ENCODE data around the gene HIVEP1.
"Not testable (repeated sequence)": the region's sequence is repeated elsewhere in the genome, so short reads cannot be mapped to it uniquely, and the experiment has no call there.

HIVEP1 gene

DNA sequence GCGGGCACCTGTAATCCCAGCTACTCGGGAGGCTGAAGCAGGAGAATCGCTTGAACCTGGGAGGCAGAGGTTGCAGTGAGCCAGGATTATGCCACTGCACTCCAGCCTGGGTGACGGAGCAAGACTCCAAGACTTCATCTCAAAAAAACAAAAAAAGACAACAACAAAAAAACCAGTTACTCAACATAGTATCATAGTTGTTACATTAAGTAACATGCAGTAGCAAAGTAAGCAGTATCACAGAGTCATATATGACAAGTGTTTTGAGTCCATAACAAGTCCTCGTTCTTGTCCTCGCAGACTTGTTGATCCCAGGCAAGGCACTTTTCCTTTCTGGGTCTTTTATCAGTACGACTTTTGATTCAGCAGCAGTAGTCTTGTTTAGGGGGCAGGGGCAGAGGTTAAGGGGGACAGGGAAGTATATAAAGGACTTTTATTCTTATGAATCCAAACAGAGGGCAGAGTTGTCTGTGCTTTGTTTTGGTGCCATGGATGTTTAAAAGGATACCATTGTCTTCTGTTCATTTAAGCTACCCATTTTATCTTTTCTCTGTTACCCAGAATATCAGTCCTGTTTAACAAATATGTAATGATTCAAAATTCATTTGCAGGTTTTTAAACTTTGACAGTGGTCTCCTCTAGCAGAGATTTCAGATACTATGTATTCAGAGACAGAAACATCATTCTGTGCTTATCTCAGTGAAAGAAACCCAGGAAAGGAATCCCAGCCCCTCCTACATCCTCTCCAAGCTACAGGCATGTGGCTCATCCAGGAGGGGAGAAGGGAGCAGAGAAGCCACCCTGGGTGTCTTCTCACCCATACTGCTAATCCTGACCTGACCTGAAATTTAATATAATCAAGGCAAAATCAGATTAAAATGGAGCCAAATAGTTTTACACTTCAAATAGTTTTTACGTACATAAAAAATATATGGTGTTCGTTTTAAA is 140.2 kb downstream of the HIVEP1 start:
- Histone ChIP-seq H3K4me1 (ENCODE audit: control insufficient read depth, low read depth, low read length) (no peaks in the 10 kb centered on the region), H3K9ac (ENCODE audit: low read length) (no peak overlapping the region), H3K9me3 (ENCODE audit: control insufficient read depth, low read depth, low read length) (no peaks in the 10 kb centered on the region), H3K4me3 (ENCODE audit: low read length) (no peak overlapping the region), H3K36me3 (ENCODE audit: control insufficient read depth, low read depth, low read length) (no peaks in the 10 kb centered on the region), H3K27me3 (ENCODE audit: control insufficient read depth, insufficient read depth, low read length) (no peaks in the 10 kb centered on the region), H3K27ac (ENCODE audit: low read length) (no peak overlapping the region)

GRCh38 chr6:12155769-12156168 is 143.7 kb downstream of the HIVEP1 start:
- not testable (repeated sequence) for H3K36me3 ChIP-seq (ENCODE audit: control insufficient read depth, low read depth, low read length); H3K9ac ChIP-seq (ENCODE audit: low read length); H3K4me3 ChIP-seq (ENCODE audit: low read length); H3K4me1 ChIP-seq (ENCODE audit: control insufficient read depth, low read depth, low read length); H3K27me3 ChIP-seq (ENCODE audit: control insufficient read depth, insufficient read depth, low read length); H3K27ac ChIP-seq (ENCODE audit: low read length); H3K9me3 ChIP-seq (ENCODE audit: control insufficient read depth, low read depth, low read length)

DNA sequence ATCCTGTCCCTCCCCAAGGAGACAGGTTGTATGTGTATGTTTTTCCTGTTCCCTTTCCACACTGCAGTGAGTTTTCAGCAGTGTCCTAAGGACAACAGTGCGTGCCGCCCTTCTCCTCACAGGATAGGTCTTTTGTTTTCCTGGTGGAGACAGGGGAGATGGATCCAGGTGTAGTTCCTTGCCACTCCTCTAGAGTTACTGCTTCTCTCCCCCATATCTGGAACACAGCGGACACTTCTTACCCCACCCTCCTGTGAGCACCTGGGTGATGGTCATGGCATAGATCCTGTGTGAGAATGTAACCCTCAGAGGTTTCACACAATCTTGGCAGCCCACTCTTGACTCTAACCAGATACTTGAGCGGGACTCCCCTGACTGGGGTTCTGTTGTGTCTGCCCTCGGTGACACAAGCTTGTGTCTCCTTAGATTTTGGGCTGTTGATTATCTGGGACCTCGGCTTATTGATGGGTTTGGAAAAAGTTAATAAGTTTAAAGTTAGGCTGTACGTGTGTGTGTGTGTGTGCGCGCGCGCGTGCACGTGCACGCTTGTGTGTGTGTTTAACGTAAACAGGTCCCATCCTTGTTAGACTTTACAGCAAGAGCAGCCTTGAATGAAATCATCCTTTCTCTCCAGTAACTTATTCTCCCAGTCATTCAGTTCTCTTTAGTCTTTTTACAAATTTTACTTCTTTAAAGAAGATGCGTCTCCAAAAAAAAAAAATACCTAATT is 146.7 kb downstream of the HIVEP1 start:
- Histone ChIP-seq H3K4me3 (ENCODE audit: low read length) (no peak overlapping the region), H3K4me1 (ENCODE audit: control insufficient read depth, low read depth, low read length) (no peaks in the 10 kb centered on the region), H3K27ac (ENCODE audit: low read length) (no peak overlapping the region), H3K9ac (ENCODE audit: low read length) (no peak overlapping the region), H3K9me3 (ENCODE audit: control insufficient read depth, low read depth, low read length) (no peaks in the 10 kb centered on the region), H3K27me3 (ENCODE audit: control insufficient read depth, insufficient read depth, low read length) (no peaks in the 10 kb centered on the region), H3K36me3 (ENCODE audit: control insufficient read depth, low read depth, low read length) (peaks cover 23% of the 10 kb centered on the region)

DNA sequence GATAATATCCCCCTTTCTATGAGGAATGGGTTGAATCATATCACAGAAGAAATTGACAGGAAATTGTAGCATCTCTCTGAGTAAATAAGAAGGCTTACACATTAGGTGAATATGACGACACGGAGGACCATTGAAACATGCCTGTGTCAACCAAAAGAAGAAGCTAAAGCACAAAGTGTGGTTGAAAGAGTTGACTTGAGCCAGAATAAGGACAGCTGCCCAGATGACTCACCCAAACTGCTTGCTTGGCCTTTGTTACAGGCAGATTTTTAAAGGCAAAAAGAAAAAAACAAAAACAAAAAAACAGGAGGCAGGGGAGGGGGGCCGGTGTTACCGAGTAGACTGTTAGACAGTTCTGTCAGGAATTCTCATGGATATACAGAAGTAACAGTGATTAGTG is 148.2 kb downstream of the HIVEP1 start:
- Histone ChIP-seq H3K4me3 (ENCODE audit: low read length) (no peak overlapping the region), H3K4me1 (ENCODE audit: control insufficient read depth, low read depth, low read length) (no peaks in the 10 kb centered on the region), H3K9ac (ENCODE audit: low read length) (no peak overlapping the region), H3K27ac (ENCODE audit: low read length) (no peak overlapping the region), H3K36me3 (ENCODE audit: control insufficient read depth, low read depth, low read length) (peaks cover 28% of the 10 kb centered on the region), H3K27me3 (ENCODE audit: control insufficient read depth, insufficient read depth, low read length) (no peaks in the 10 kb centered on the region), H3K9me3 (ENCODE audit: control insufficient read depth, low read depth, low read length) (no peaks in the 10 kb centered on the region)

DNA sequence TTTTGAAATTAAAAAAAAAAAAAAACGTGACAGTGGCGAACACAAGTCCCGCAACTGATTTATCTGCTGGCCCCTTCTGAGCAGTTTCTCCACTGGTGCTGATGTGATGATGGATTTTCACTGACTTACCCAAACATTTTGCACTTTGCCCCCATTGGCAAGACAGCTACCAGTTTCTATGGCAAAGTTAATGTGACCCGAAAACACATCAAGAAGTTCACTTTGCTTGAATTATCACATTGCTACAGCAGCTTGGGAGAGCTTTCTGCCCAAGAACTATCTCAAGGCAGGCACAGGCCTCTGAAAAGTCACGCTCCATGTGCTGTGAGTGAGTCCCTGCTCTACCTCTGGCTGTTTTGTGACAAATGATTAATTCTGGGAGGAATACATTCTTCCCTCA is 150.1 kb downstream of the HIVEP1 start:
- no peaks in the 10 kb centered on the region for H3K4me1 ChIP-seq (ENCODE audit: control insufficient read depth, low read depth, low read length)
- H3K27me3 ChIP-seq (ENCODE audit: control insufficient read depth, insufficient read depth, low read length): no peaks in the 10 kb centered on the region
- H3K9me3 ChIP-seq (ENCODE audit: control insufficient read depth, low read depth, low read length): no peaks in the 10 kb centered on the region
- H3K36me3 ChIP-seq (ENCODE audit: control insufficient read depth, low read depth, low read length): peaks cover 28% of the 10 kb centered on the region
- no peak overlapping the region for H3K4me3 ChIP-seq (ENCODE audit: low read length)
- H3K9ac ChIP-seq (ENCODE audit: low read length): no peak overlapping the region
- no peak overlapping the region for H3K27ac ChIP-seq (ENCODE audit: low read length)

DNA sequence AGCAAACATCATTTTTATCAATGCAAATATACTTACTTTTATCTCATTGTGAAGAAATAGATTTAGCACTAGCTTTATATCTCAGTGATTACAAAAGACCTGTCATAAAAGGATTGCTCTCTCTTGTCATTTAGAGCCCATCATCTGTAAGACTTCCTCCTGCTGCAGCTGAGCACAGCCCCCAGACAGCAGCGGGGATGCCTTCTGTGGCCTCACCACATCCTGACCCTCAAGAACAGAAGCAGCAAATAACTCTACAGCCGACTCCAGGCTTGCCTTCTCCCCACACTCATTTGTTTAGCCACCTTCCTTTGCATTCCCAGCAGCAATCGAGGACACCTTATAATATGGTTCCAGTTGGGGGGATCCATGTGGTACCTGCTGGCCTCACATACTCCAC is 151.0 kb downstream of the HIVEP1 start:
- H3K9ac ChIP-seq (ENCODE audit: low read length): no peak overlapping the region
- H3K4me1 ChIP-seq (ENCODE audit: control insufficient read depth, low read depth, low read length): no peaks in the 10 kb centered on the region

GRCh38 chr6:12163744-12164507 is 151.8 kb downstream of the HIVEP1 start:
- Histone ChIP-seq H3K9me3 (ENCODE audit: control insufficient read depth, low read depth, low read length) (no peaks in the 10 kb centered on the region), H3K36me3 (ENCODE audit: control insufficient read depth, low read depth, low read length) (peaks cover 28% of the 10 kb centered on the region), H3K4me1 (ENCODE audit: control insufficient read depth, low read depth, low read length) (no peaks in the 10 kb centered on the region), H3K9ac (ENCODE audit: low read length) (no peak overlapping the region), H3K4me3 (ENCODE audit: low read length) (no peak overlapping the region), H3K27ac (ENCODE audit: low read length) (no peak overlapping the region), H3K27me3 (ENCODE audit: control insufficient read depth, insufficient read depth, low read length) (no peaks in the 10 kb centered on the region)

More for the DNA sequence above, 151.0 kb downstream of the HIVEP1 start:
- no peak overlapping the region for H3K4me3 ChIP-seq (ENCODE audit: low read length)
- no peaks in the 10 kb centered on the region for H3K9me3 ChIP-seq (ENCODE audit: control insufficient read depth, low read depth, low read length)
- H3K27me3 ChIP-seq (ENCODE audit: control insufficient read depth, insufficient read depth, low read length): no peaks in the 10 kb centered on the region
- H3K36me3 ChIP-seq (ENCODE audit: control insufficient read depth, low read depth, low read length): peaks cover 28% of the 10 kb centered on the region
- H3K27ac ChIP-seq (ENCODE audit: low read length): no peak overlapping the region

DNA sequence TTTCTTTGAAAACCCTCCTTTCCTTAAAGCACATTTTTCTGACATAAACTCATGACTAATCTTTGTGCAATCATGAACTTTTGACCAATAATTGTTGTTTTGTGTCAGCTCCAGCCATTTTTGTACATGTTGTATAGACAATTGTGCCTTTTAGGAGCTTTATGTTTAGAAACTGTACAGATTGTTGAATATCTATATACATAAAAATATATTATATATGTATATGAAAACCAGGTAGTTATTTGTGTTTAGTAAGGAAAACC is 152.3 kb downstream of the HIVEP1 start:
- H3K9ac ChIP-seq (ENCODE audit: low read length): no peak overlapping the region
- no peak overlapping the region for H3K27ac ChIP-seq (ENCODE audit: low read length)
- no peaks in the 10 kb centered on the region for H3K9me3 ChIP-seq (ENCODE audit: control insufficient read depth, low read depth, low read length)
- no peaks in the 10 kb centered on the region for H3K27me3 ChIP-seq (ENCODE audit: control insufficient read depth, insufficient read depth, low read length)
- H3K4me1 ChIP-seq (ENCODE audit: control insufficient read depth, low read depth, low read length): no peaks in the 10 kb centered on the region
- H3K4me3 ChIP-seq (ENCODE audit: low read length): no peak overlapping the region
- H3K36me3 ChIP-seq (ENCODE audit: control insufficient read depth, low read depth, low read length): peaks cover 28% of the 10 kb centered on the region

- H3K27me3 ChIP-seq (ENCODE audit: control insufficient read depth, insufficient read depth, low read length): no peaks in the 10 kb centered on the region
- no peaks in the 10 kb centered on the region for H3K4me1 ChIP-seq (ENCODE audit: control insufficient read depth, low read depth, low read length)
- H3K36me3 ChIP-seq (ENCODE audit: control insufficient read depth, low read depth, low read length): peaks cover 28% of the 10 kb centered on the region
- no peak overlapping the region for H3K27ac ChIP-seq (ENCODE audit: low read length)
- no peak overlapping the region for H3K9ac ChIP-seq (ENCODE audit: low read length)
- H3K4me3 ChIP-seq (ENCODE audit: low read length): no peak overlapping the region
- H3K9me3 ChIP-seq (ENCODE audit: control insufficient read depth, low read depth, low read length): no peaks in the 10 kb centered on the region
These were observed 153.2 kb downstream of the HIVEP1 start for GRCh38 chr6:12165297-12165696.

DNA sequence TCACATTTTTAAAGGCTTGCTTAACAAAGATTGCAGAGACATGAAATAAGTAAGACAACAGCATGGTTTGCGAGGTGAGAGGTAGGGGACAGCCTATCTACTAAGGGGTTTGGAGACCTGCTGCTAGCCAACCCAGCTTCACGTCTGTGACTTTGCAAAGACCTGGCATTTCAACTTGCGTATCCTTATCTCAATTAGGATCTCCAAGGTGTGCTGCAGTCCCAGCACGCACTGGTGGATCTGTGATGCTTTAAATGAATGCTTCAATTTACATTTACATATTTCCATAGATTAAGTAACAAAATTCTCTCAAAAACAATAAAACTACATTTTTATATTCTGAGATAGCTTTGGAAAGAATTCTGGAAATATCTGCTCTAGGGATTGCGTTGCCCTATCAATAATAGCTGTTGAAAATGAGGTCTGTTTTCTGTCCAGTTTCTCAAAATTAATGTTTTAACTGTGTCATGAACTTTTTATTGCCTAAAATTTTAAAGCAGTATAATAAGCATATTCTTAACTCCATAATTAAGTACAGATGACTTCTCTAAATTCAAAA is 153.7 kb downstream of the HIVEP1 start:
- Histone ChIP-seq H3K4me1 (ENCODE audit: control insufficient read depth, low read depth, low read length) (no peaks in the 10 kb centered on the region), H3K27ac (ENCODE audit: low read length) (no peak overlapping the region), H3K27me3 (ENCODE audit: control insufficient read depth, insufficient read depth, low read length) (no peaks in the 10 kb centered on the region), H3K9me3 (ENCODE audit: control insufficient read depth, low read depth, low read length) (no peaks in the 10 kb centered on the region), H3K36me3 (ENCODE audit: control insufficient read depth, low read depth, low read length) (peaks cover 28% of the 10 kb centered on the region), H3K9ac (ENCODE audit: low read length) (no peak overlapping the region), H3K4me3 (ENCODE audit: low read length) (no peak overlapping the region)

DNA sequence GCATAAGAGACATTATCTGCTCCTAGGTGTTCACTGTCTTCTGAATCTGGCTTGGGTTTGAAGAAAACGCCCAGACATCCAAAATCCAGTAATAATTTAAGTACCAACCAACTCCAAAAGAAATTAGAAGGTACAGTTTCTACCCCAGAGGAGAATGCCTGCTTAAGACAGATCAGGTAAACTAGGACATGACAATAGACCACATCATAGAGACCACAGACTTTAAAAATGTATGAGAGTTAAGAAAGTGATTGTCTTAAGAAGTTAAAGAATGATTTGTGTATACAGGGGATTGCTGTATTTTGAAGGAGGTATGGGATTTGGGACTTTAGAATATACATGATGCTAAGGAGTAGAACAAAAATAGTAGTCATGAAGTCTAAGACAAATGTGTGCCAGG is 157.3 kb downstream of the HIVEP1 start:
- Histone ChIP-seq H3K27me3 (ENCODE audit: control insufficient read depth, insufficient read depth, low read length) (no peaks in the 10 kb centered on the region), H3K36me3 (ENCODE audit: control insufficient read depth, low read depth, low read length) (no peaks in the 10 kb centered on the region), H3K9ac (ENCODE audit: low read length) (no peak overlapping the region), H3K4me1 (ENCODE audit: control insufficient read depth, low read depth, low read length) (peaks cover 13% of the 10 kb centered on the region), H3K27ac (ENCODE audit: low read length) (no peak overlapping the region), H3K9me3 (ENCODE audit: control insufficient read depth, low read depth, low read length) (no peaks in the 10 kb centered on the region), H3K4me3 (ENCODE audit: low read length) (no peak overlapping the region)
